Stomach (tissue), 9 donors: ENCODE data around the gene SVOP. TPM values are rescaled to one million over a fixed set of nuclear protein-coding genes. Genes with fewer than 3 reads are reported as not detected.

Experiments used
- DNase-seq, 2 donors: peaks; one replicate each; pipeline versions ENCODE4 v3.0.0 to v3.0.0-alpha.2; 2013 to 2019
- H3K27ac ChIP-seq, 5 donors: fragments of 200-600 bp in 4 of 5; sonication (generic) in 4 of 5; one replicate each; pipeline ENCODE4 v1.5.1; 2013 to 2019; ENCODE audit warnings: mild to moderate bottlenecking in 1 of 5, moderate library complexity in 1 of 5
- H3K27me3 ChIP-seq, 3 donors: fragments of 200-600 bp; sonication (generic); one replicate each; pipeline ENCODE4 v1.5.1; 2017 to 2019; ENCODE audit warnings: mixed run types in 1 of 3
- H3K36me3 ChIP-seq, 4 donors: fragments of 200-600 bp; sonication (generic); 1 replicate in 3 of 4; 2 replicates in 1 of 4; pipeline ENCODE4 v1.5.1; 2016 to 2019
- H3K4me1 ChIP-seq, 4 donors: fragments of 200-600 bp; sonication (generic); one replicate each; pipeline ENCODE4 v1.5.1; 2016 to 2019
- H3K4me3 ChIP-seq, 4 donors: fragments of 200-600 bp; sonication (generic) in 3 of 4; one replicate each; pipeline ENCODE4 v1.5.1; 2016 to 2019; ENCODE audit warnings: mild to moderate bottlenecking in 1 of 4
- H3K9me3 ChIP-seq, 4 donors: fragments of 200-600 bp; sonication (generic); one replicate each; pipeline ENCODE4 v1.5.1; 2016 to 2019
- EP300 ChIP-seq: sonication (generic); formaldehyde crosslinking; IDR thresholded peaks from one replicate; pipeline ENCODE4 v1.6.1; 2017; ENCODE audit warnings: antibody characterized with exemption
- POLR2A ChIP-seq, 4 donors: fragments of 450-650 bp; IDR thresholded peaks; one replicate each; pipeline ENCODE4 v1.6.1; 2016; ENCODE audit warnings: antibody characterized with exemption in 4 of 4, control low read depth in 2 of 4, mild to moderate bottlenecking in 1 of 4, moderate library complexity in 1 of 4
- POLR2AphosphoS5 ChIP-seq, 3 donors: sonication (generic); formaldehyde crosslinking; IDR thresholded peaks; one replicate each; pipeline ENCODE4 v1.6.1; 2016; ENCODE audit warnings: antibody characterized with exemption in 3 of 3
- WGBS, 5 donors: extraction: QIAGEN DNeasy Blood & Tissue Kit in 3 of 5; methylation state at CpG; one replicate each; pipeline versions ENCODE4 v1.1.5 to v1.1.7; 2013 to 2018; 5-methylcytosine and 5-hydroxymethylcytosine counted together
- intact Hi-C: fragments of 100-400 bp; cut with DNase I; formaldehyde crosslinking; loops from one replicate; pipeline ENCODE4 v1.15.1; 2023; ENCODE audit warnings: low total_unique reads
- polyA plus RNA-seq, 3 donors: library from polyadenylated mRNA; stranded (reverse); fragments of 200-250 nt; gene quantifications; one replicate each; pipeline ENCODE4 v1.2.3, GENCODE V29; 2013
- total RNA-seq, 5 donors: library from RNA; depleted of rRNA; stranded (reverse); fragments of >200 nt; gene quantifications; one replicate each; pipeline versions ENCODE4 v1.1.0 to v1.2.3, GENCODE V29; 2014 to 2016
- TF ChIP-seq, protein P1 (sequence below), 7 experiments: fragments of 450-650 bp in 4 of 7; fragments of 200-600 bp in 3 of 7; sonication (generic) in 3 of 7; IDR thresholded peaks; one replicate each; pipeline ENCODE4 v1.5.1; 2016 to 2019; ENCODE audit warnings: antibody characterized with exemption in 7 of 7, control low read depth in 2 of 7, mild to moderate bottlenecking in 1 of 7
- donor health status: healthy with polysubstance abuse.
- donor health status: Bipolar disorder and iron deficiency.
- donor health status: healthy.

Gene SVOP
- total and polyA plus RNA-seq, 8 donors: 0.08 to 2.0 (median 0.37) TPM; not detected in 3

DNA sequence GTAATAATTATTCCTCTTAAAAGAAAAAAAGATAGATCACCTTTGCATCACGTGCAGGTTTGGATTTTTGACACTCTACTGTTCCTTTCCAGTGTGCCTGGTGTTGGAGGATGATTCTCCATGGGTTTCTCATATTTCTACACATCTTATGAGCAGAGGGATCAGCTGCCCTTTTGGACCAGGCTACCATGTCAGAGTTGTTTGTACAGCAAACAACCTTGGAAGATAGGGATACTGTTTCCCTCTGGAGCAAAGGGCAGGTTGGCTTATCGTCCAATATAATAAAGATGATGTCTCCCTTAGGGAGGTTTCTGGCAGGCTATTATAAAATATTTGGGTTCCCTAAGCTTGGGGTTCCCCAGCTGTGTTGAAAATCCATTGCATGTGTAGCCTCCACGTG lies 98.9 kb downstream of the SVOP start:
- Histone ChIP-seq H3K27me3 (no peaks in the 10 kb centered on the region), H3K4me1 (no peaks in the 10 kb centered on the region), H3K4me3 (no peak overlapping the region), H3K36me3 (no peaks in the 10 kb centered on the region), H3K27ac (no peak overlapping the region), H3K9me3 (peaks cover 0 to 13% (median 8%) of the 10 kb centered on the region in 4 donors)
- intact Hi-C loops: no loop called here
- WGBS, 5 donors: 51 to 65% (median 59%) methylated on average over 3 of the region's 3 CpGs
- TF ChIP-seq EP300 (no peak), POLR2AphosphoS5 (IDR thresholded peaks at IDR 0.05) (no peak), POLR2A (IDR thresholded peaks at IDR 0.05) (no peak)
- TF ChIP-seq, protein P1, sequence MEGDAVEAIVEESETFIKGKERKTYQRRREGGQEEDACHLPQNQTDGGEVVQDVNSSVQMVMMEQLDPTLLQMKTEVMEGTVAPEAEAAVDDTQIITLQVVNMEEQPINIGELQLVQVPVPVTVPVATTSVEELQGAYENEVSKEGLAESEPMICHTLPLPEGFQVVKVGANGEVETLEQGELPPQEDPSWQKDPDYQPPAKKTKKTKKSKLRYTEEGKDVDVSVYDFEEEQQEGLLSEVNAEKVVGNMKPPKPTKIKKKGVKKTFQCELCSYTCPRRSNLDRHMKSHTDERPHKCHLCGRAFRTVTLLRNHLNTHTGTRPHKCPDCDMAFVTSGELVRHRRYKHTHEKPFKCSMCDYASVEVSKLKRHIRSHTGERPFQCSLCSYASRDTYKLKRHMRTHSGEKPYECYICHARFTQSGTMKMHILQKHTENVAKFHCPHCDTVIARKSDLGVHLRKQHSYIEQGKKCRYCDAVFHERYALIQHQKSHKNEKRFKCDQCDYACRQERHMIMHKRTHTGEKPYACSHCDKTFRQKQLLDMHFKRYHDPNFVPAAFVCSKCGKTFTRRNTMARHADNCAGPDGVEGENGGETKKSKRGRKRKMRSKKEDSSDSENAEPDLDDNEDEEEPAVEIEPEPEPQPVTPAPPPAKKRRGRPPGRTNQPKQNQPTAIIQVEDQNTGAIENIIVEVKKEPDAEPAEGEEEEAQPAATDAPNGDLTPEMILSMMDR (IDR thresholded peaks at IDR 0.05): no peak
- DNase-seq: no peak

DNA sequence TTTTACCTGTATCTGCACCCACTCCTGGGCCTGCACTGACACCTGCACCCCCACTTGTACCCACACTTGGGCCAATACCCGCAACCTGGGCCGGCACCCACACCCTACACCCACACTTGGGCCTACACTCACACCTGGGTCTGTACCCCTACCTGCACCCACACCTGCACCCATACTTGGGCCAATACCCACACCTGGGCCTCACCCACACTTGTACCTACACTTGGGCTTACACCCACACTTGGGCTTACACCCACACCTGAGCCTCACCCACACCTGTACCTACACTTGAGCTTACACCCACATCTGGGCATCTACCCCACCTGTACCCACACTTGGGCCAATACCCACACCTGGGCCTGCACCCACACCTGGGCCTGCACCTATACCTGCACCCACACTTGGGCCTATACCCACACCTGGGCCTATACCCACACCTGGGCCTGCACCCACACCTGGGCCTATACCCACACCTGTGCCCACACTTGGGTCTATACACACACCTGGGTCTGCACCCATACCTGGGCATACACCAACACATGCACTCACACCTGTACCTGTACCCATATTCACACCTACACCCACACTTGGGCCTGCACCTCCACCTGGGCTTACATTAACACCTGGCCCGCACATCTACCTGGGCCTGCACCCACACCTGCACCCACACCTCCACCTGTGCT lies 101.8 kb downstream of the SVOP start:
- H3K4me1 ChIP-seq: no peaks in the 10 kb centered on the region
- 77 to 98% (median 94%) methylated on average over 3 of the region's 3 CpGs for WGBS, 5 donors
- H3K4me3 ChIP-seq: no peak overlapping the region
- no peak overlapping the region for H3K27ac ChIP-seq
- no peak for DNase-seq
- intact Hi-C loops: no loop called here
- TF ChIP-seq, protein P1 (IDR thresholded peaks at IDR 0.05): no peak
- no peak for TF ChIP-seq POLR2AphosphoS5 (IDR thresholded peaks at IDR 0.05)
- no peak for TF ChIP-seq EP300
- no peak for TF ChIP-seq POLR2A (IDR thresholded peaks at IDR 0.05)
- no peaks in the 10 kb centered on the region for H3K36me3 ChIP-seq
- peaks cover 0 to 13% (median 8%) of the 10 kb centered on the region in 4 donors for H3K9me3 ChIP-seq
- H3K27me3 ChIP-seq: no peaks in the 10 kb centered on the region

DNA sequence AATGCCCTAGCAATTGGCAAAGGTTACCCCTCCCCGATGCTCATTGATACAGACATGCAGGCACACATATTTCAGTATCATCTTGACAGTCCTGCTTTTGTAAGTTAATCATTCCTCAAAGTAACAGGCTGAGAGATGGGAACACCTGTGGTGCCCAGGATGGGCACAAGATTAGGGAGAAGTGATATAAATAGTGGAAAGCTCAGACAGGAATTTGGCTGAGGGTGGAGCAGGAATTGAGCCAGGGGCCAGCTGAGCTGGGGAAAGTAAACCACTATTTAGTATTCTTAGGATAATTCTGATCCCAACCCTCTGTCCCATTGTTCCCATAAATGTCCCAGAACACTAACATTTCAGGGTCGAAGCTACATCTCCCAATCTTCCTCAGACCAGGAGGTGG lies 102.7 kb downstream of the SVOP start:
- TF ChIP-seq, protein P1 (IDR thresholded peaks at IDR 0.05): no peak
- TF ChIP-seq EP300 (no peak), POLR2AphosphoS5 (IDR thresholded peaks at IDR 0.05) (no peak), POLR2A (IDR thresholded peaks at IDR 0.05) (no peak)
- Histone ChIP-seq H3K36me3 (no peaks in the 10 kb centered on the region), H3K4me3 (no peak overlapping the region), H3K27ac (no peak overlapping the region), H3K4me1 (no peaks in the 10 kb centered on the region), H3K9me3 (peaks cover 0 to 11% (median 5%) of the 10 kb centered on the region in 4 donors), H3K27me3 (no peaks in the 10 kb centered on the region)
- WGBS, 5 donors: 59 to 72% (median 65%) methylated on average over 2 of the region's 2 CpGs
- DNase-seq: no peak
- intact Hi-C loops: no loop called here

DNA sequence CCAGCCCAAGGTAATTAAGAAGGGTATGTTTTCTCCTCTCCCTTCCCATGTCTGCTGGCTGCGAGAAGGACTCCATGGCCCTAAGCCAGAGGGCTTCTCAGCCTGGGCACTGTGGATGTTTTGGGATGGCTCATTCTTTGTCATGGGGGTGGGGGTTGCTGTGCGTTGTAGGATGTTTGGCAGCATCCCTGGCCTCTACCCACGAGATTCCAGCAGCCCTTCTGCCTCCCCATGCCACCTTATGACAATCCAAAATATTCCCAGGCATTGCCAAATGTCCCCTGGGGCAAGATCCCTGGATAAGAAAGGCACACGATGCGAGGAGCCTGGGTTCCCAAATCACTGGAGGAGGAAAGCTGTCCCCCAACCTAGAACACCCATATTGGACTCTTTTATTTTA lies 104.5 kb downstream of the SVOP start:
- H3K27ac ChIP-seq: no peak overlapping the region
- no peak overlapping the region for H3K4me3 ChIP-seq
- no peak for DNase-seq
- WGBS, 5 donors: 64 to 85% (median 67%) methylated on average over 5 of the region's 5 CpGs
- no peaks in the 10 kb centered on the region for H3K36me3 ChIP-seq
- no peaks in the 10 kb centered on the region for H3K4me1 ChIP-seq
- intact Hi-C loops: no loop called here
- H3K27me3 ChIP-seq: no peaks in the 10 kb centered on the region
- H3K9me3 ChIP-seq: no peaks in the 10 kb centered on the region
- TF ChIP-seq POLR2AphosphoS5 (IDR thresholded peaks at IDR 0.05): no peak
- TF ChIP-seq POLR2A (IDR thresholded peaks at IDR 0.05): no peak
- TF ChIP-seq, protein P1 (IDR thresholded peaks at IDR 0.05): no peak
